SK-N-SH treated with all-trans-retinoic acid at 6 μM for 48 hours (cell line): ENCODE results near the gene ADPRS.
A peak's percentile ranks its signal among the peaks of the same experiment; 100 is the strongest.

Experiments
- ATAC-seq: fragments of 200-7000 bp; cut with Tn5 transposase; 3 replicates; pipeline ENCODE4 v1.9.1; 2020; ENCODE audit warnings: mild to moderate bottlenecking, moderate library complexity
- BACH2 ChIP-seq: fragments of 250-450 bp; sonication (Bioruptor Pico); IDR thresholded peaks from 2 replicates; pipeline ENCODE4 v1.9.0; 2021; ENCODE audit warnings: mild to moderate bottlenecking, borderline replicate concordance
- CREB5 ChIP-seq: fragments of 250-450 bp; sonication (Bioruptor Pico); IDR thresholded peaks from 2 replicates; pipeline ENCODE4 v1.5.1; 2020; ENCODE audit warnings: low read depth, mild to moderate bottlenecking, moderate library complexity
- CSDC2 ChIP-seq: fragments of 250-450 bp; sonication (Bioruptor Pico); IDR thresholded peaks from 2 replicates; pipeline ENCODE4 v1.5.0; 2020; ENCODE audit warnings: mild to moderate bottlenecking, moderate library complexity
- CSRNP3 ChIP-seq: fragments of 250-450 bp; sonication (Bioruptor Pico); IDR thresholded peaks from 2 replicates; pipeline ENCODE4 v1.5.1; 2021; ENCODE audit warnings: mild to moderate bottlenecking, moderate library complexity
- GLIS3 ChIP-seq: fragments of 250-450 bp; sonication (Bioruptor Pico); IDR thresholded peaks from 2 replicates; pipeline ENCODE4 v1.5.0; 2020; ENCODE audit warnings: mild to moderate bottlenecking, moderate library complexity
- ISL1 ChIP-seq: fragments of 250-450 bp; sonication (Bioruptor Pico); IDR thresholded peaks from 2 replicates; pipeline ENCODE4 v2.1.2; 2022; ENCODE audit warnings: mild to moderate bottlenecking, moderate library complexity
- PATZ1 ChIP-seq: fragments of 250-450 bp; sonication (Bioruptor Pico); IDR thresholded peaks from 2 replicates; pipeline ENCODE4 v1.8.0; 2020; ENCODE audit warnings: mild to moderate bottlenecking, moderate library complexity, borderline replicate concordance
- PPARA ChIP-seq: fragments of 250-450 bp; sonication (Bioruptor Pico); IDR thresholded peaks from 2 replicates; pipeline ENCODE4 v1.5.0; 2020; ENCODE audit warnings: mild to moderate bottlenecking, borderline replicate concordance
- RARB ChIP-seq: fragments of 250-450 bp; sonication (Bioruptor Pico); IDR thresholded peaks from 2 replicates; pipeline ENCODE4 v1.8.0; 2021; ENCODE audit warnings: mild to moderate bottlenecking, moderate library complexity
- SNAI2 ChIP-seq: fragments of 250-450 bp; sonication (Bioruptor Pico); IDR thresholded peaks from 2 replicates; pipeline ENCODE4 v1.5.0; 2020; ENCODE audit warnings: mild to moderate bottlenecking, moderate library complexity
- TCF4 ChIP-seq: fragments of 250-450 bp; sonication (Bioruptor Pico); IDR thresholded peaks from 2 replicates; pipeline ENCODE4 v1.8.0; 2021; ENCODE audit warnings: mild to moderate bottlenecking, moderate library complexity, borderline replicate concordance
- TOX ChIP-seq: fragments of 250-450 bp; sonication (Bioruptor Pico); IDR thresholded peaks from 2 replicates; pipeline ENCODE4 v1.8.0; 2021; ENCODE audit warnings: mild to moderate bottlenecking, moderate library complexity, borderline replicate concordance
- ZC3H10 ChIP-seq: fragments of 250-450 bp; sonication (Bioruptor Pico); IDR thresholded peaks from 2 replicates; pipeline ENCODE4 v1.5.1; 2021; ENCODE audit warnings: mild to moderate bottlenecking, moderate library complexity
- ZFP3 ChIP-seq: fragments of 250-450 bp; sonication (Bioruptor Pico); IDR thresholded peaks from 2 replicates; pipeline ENCODE4 v1.5.0; 2020; ENCODE audit warnings: mild to moderate bottlenecking, moderate library complexity
- ZFP30 ChIP-seq: fragments of 450-650 bp; formaldehyde crosslinking; IDR thresholded peaks from 2 replicates; pipeline ENCODE4 v1.5.0; 2022; ENCODE audit warnings: mild to moderate bottlenecking, moderate library complexity
- ZNF565 ChIP-seq: fragments of 450-650 bp; formaldehyde crosslinking; conservative IDR thresholded peaks from 2 replicates; pipeline ENCODE4 v1.5.0; 2020; ENCODE audit warnings: low read depth, mild to moderate bottlenecking, moderate library complexity
- ZNF70 ChIP-seq: fragments of 450-650 bp; formaldehyde crosslinking; IDR thresholded peaks from 2 replicates; pipeline ENCODE4 v1.5.0; 2020; ENCODE audit warnings: mild to moderate bottlenecking, moderate library complexity
- ZNF8 ChIP-seq: fragments of 450-650 bp; formaldehyde crosslinking; IDR thresholded peaks from 2 replicates; pipeline ENCODE4 v1.5.0; 2020; ENCODE audit warnings: mild to moderate bottlenecking, moderate library complexity
- TF ChIP-seq, protein P1 (sequence below): fragments of 250-450 bp; sonication (Bioruptor Pico); IDR thresholded peaks from 2 replicates; pipeline ENCODE4 v1.5.0; 2020; ENCODE audit warnings: mild to moderate bottlenecking, moderate library complexity

Gene ADPRS

DNA sequence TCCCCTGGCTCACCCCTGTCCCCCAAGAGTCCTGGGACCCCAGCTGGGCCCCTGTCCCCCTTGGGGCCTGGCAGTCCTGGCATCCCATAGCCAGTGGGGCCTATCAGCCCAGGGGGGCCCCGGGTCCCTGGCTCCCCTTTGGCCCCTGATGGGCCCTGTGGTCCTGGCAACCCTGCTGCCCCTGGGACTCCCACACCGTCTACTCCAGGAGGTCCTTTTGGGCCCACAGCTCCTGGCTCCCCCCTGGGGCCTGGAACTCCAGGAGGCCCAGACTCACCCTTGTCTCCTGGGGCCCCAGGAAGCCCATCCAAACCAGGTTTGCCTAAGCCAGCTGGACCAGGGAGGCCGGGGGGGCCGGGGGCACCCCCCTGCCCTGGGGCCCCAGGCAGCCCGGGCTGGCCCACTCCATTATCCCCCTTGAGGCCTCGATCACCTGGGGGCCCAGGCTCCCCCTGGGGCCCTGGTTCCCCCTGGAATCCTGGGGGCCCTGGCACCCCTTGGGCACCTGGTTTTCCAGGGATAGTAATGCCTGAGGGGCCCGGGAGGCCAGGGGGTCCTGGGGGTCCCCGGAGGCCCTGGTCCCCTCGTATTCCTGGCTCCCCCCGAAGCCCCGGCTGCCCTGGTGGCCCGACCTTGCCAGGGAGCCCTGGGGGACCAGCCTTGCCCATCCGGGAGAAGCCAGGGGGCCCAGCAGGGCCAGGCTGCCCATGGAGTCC is 10.1 kb downstream of the ADPRS start (continued):
- TF ChIP-seq, protein P1, sequence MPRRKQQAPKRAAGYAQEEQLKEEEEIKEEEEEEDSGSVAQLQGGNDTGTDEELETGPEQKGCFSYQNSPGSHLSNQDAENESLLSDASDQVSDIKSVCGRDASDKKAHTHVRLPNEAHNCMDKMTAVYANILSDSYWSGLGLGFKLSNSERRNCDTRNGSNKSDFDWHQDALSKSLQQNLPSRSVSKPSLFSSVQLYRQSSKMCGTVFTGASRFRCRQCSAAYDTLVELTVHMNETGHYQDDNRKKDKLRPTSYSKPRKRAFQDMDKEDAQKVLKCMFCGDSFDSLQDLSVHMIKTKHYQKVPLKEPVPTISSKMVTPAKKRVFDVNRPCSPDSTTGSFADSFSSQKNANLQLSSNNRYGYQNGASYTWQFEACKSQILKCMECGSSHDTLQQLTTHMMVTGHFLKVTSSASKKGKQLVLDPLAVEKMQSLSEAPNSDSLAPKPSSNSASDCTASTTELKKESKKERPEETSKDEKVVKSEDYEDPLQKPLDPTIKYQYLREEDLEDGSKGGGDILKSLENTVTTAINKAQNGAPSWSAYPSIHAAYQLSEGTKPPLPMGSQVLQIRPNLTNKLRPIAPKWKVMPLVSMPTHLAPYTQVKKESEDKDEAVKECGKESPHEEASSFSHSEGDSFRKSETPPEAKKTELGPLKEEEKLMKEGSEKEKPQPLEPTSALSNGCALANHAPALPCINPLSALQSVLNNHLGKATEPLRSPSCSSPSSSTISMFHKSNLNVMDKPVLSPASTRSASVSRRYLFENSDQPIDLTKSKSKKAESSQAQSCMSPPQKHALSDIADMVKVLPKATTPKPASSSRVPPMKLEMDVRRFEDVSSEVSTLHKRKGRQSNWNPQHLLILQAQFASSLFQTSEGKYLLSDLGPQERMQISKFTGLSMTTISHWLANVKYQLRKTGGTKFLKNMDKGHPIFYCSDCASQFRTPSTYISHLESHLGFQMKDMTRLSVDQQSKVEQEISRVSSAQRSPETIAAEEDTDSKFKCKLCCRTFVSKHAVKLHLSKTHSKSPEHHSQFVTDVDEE (CRISPR knock-in tag), result no peak
- TF ChIP-seq ZC3H10 (CRISPR knock-in tag) (no peak), RARB (CRISPR knock-in tag) (no peak), CSRNP3 (CRISPR knock-in tag) (no peak), ISL1 (no peak)

GRCh38 chr1:36099681-36100341 is 11.1 kb downstream of the ADPRS start:
- ATAC-seq, result peak; percentile 84
- TF ChIP-seq CSDC2 (CRISPR knock-in tag) (no peak), ZNF70 (CRISPR knock-in tag) (no peak), SNAI2 (CRISPR knock-in tag) (no peak), TCF4 (CRISPR knock-in tag) (no peak), CREB5 (no peak), ZFP3 (CRISPR knock-in tag) (no peak), GLIS3 (CRISPR knock-in tag) (no peak), ZFP30 (no peak), PPARA (CRISPR knock-in tag) (no peak), RARB (CRISPR knock-in tag) (no peak), BACH2 (CRISPR knock-in tag) (no peak), ZNF8 (no peak), ISL1 (no peak), TOX (no peak), ZC3H10 (CRISPR knock-in tag) (no peak), PATZ1 (no peak)
- TF ChIP-seq, protein P1 (CRISPR knock-in tag), result no peak

- no peak for ATAC-seq
- no peak for TF ChIP-seq GLIS3 (CRISPR knock-in tag)
- TF ChIP-seq, protein P1 (CRISPR knock-in tag), result no peak
- TF ChIP-seq ZFP3 (CRISPR knock-in tag), result no peak
- no peak for TF ChIP-seq ZNF565 (CRISPR knock-in tag)
- TF ChIP-seq TOX, result no peak
- no peak for TF ChIP-seq PATZ1
These were observed 11.7 kb downstream of the ADPRS start for GRCh38 chr1:36100376-36100775.
